ENCODE measurements around the gene MGRN1. TPM values are rescaled to one million over a fixed set of nuclear protein-coding genes. Genes with fewer than 3 reads are reported as not detected.

The MGRN1 gene
- total and polyA plus RNA-seq, 2 of the 13 experiments (the other 11 are each of a cell fraction or from before 2014, with no cell fraction given): 11.9 to 12.6 TPM

DNA sequence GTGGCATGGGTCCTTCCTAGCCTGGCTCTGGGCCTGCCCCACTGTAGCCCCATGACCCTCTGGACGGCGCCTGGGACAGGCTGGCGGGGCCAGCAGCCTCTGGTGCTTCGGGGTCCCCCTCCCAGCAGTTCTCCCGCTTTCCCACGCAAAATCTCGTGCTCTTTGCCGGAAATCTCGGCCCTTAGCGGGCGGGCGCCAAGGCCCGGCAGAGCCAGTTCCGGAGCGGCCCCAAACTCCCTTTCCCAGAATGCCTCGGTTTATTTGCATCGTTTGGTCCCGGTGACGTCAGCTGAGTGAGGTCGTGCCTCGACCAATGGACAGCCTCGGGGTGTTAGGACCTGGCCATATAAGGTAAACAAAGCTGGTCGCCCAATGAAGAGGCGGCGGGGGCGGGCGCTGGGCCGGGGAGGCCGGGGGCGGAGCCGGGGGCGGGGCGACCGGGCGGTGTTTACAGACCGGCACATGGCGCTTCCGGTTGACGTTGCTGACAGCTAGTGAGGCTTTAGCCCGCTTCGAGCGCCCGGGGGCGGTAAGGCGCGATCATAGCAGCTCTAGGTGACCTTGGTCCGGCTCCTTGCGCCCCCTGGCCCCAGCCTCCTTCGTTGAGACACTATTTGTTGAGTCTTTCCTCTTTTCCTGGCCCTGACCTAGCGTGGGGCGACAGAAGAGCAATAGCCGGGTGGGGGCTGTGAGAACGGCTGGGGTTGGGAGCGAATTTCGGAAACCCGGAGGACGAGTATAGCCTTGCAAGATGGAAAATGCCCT, 8.4 kb upstream of the MGRN1 start:
- FAIRE-seq: peak; percentile 94
- TF ChIP-seq HNF4A (CRISPR knock-in tag; IDR thresholded peaks at IDR 0.05) (peak; percentile 37), NAIF1 (CRISPR knock-in tag; IDR thresholded peaks at IDR 0.05; ENCODE audit: borderline replicate concordance) (no peak; the same call in 1 of the 2 replicates), KDM4B (CRISPR knock-in tag; IDR thresholded peaks at IDR 0.05) (no peak), ATF1 (CRISPR knock-in tag; IDR thresholded peaks at IDR 0.05) (peak; percentile 93), ZNF431 (CRISPR knock-in tag; IDR thresholded peaks at IDR 0.05; ENCODE audit: borderline replicate concordance, low read depth) (no peak), FOXK2 (IDR thresholded peaks at IDR 0.05) (peak; percentile 80), ZNF792 (CRISPR knock-in tag; IDR thresholded peaks at IDR 0.05) (peak; percentile 2; the same call in 1 of the 2 replicates), SUZ12 (IDR thresholded peaks at IDR 0.05; ENCODE audit: low read depth, low read length) (peak; percentile 68), NFRKB (IDR thresholded peaks at IDR 0.05) (no peak), ELF1 (CRISPR knock-in tag; IDR thresholded peaks at IDR 0.05) (peak; percentile 90), RBAK (CRISPR knock-in tag; IDR thresholded peaks at IDR 0.05) (no peak), THAP11 (CRISPR knock-in tag; IDR thresholded peaks at IDR 0.05) (peak; percentile 97), MEIS2 (CRISPR knock-in tag; IDR thresholded peaks at IDR 0.05) (peak; percentile 85), ZNF773 (CRISPR knock-in tag; IDR thresholded peaks at IDR 0.05; ENCODE audit: borderline replicate concordance) (no peak), ZNF557 (CRISPR knock-in tag; IDR thresholded peaks at IDR 0.05) (0 out of 2 replicates have a peak, but pooled peaks have one; percentile 32), ZNF777 (CRISPR knock-in tag; IDR thresholded peaks at IDR 0.05) (no peak), NR2C2 (CRISPR knock-in tag; IDR thresholded peaks at IDR 0.05; ENCODE audit: borderline replicate concordance) (peak; percentile 28; the same call in 1 of the 2 replicates), PHB2 (IDR thresholded peaks at IDR 0.05; ENCODE audit: partially characterized antibody) (no peak), TP53 (CRISPR knock-in tag; conservative IDR thresholded peaks at IDR 0.05) (no peak), LCORL (IDR thresholded peaks at IDR 0.05) (no peak), LCORL (CRISPR knock-in tag; IDR thresholded peaks at IDR 0.05) (peak; percentile 68)
- TF ChIP-seq, protein P1, sequence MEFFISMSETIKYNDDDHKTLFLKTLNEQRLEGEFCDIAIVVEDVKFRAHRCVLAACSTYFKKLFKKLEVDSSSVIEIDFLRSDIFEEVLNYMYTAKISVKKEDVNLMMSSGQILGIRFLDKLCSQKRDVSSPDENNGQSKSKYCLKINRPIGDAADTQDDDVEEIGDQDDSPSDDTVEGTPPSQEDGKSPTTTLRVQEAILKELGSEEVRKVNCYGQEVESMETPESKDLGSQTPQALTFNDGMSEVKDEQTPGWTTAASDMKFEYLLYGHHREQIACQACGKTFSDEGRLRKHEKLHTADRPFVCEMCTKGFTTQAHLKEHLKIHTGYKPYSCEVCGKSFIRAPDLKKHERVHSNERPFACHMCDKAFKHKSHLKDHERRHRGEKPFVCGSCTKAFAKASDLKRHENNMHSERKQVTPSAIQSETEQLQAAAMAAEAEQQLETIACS (CRISPR knock-in tag; IDR thresholded peaks at IDR 0.05): 0 out of 2 replicates have a peak, but pooled peaks have one; percentile 33
- TF ChIP-seq, protein P2, sequence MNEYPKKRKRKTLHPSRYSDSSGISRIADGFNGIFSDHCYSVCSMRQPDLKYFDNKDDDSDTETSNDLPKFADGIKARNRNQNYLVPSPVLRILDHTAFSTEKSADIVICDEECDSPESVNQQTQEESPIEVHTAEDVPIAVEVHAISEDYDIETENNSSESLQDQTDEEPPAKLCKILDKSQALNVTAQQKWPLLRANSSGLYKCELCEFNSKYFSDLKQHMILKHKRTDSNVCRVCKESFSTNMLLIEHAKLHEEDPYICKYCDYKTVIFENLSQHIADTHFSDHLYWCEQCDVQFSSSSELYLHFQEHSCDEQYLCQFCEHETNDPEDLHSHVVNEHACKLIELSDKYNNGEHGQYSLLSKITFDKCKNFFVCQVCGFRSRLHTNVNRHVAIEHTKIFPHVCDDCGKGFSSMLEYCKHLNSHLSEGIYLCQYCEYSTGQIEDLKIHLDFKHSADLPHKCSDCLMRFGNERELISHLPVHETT (CRISPR knock-in tag; conservative IDR thresholded peaks at IDR 0.05): 0 out of 2 replicates have a peak, but pooled peaks have one; percentile 48
- TF ChIP-seq, protein P3, sequence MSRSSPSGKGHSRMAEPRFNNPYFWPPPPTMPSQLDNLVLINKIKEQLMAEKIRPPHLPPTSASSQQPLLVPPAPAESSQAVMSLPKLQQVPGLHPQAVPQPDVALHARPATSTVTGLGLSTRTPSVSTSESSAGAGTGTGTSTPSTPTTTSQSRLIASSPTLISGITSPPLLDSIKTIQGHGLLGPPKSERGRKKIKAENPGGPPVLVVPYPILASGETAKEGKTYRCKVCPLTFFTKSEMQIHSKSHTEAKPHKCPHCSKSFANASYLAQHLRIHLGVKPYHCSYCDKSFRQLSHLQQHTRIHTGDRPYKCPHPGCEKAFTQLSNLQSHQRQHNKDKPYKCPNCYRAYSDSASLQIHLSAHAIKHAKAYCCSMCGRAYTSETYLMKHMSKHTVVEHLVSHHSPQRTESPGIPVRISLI (CRISPR knock-in tag; IDR thresholded peaks at IDR 0.05; ENCODE audit: borderline replicate concordance): no peak

More for the DNA sequence above, 8.4 kb upstream of the MGRN1 start:
- Histone ChIP-seq H4K20me1 (ENCODE audit: insufficient read depth, low read length) (peaks cover 23% of the 10 kb centered on the region; the same call in 1 of the 2 replicates), H3K4me2 (ENCODE audit: low read depth, low read length) (peak overlapping the region; percentile 97), H3K9ac (ENCODE audit: insufficient read depth, low read depth, low read length) (peak overlapping the region; percentile 98), H3K4me1 (ENCODE audit: insufficient read depth, low read length) (peaks cover 82% of the 10 kb centered on the region), H2AFZ (ENCODE audit: low read length) (no peak overlapping the region), H3K27ac (ENCODE audit: extremely low read length, insufficient read depth, low read length) (peak overlapping the region; percentile 98), H3K27me3 (ENCODE audit: control insufficient read depth in 1 of 2, insufficient read depth in 2 of 2, low read length in 2 of 2) (no peaks in the 10 kb centered on the region; a peak in 1 of 5 replicates), H3K4me3 (replicated peaks in 1 of 3; ENCODE audit: insufficient read depth in 1 of 3, low read depth in 2 of 3, low read length in 3 of 3) (peak overlapping the region; percentile 58 to 88 (median 88)), H3K79me2 (ENCODE audit: insufficient read depth, low read length) (peaks cover 32% of the 10 kb centered on the region), H3K9me3 (ENCODE audit: low read length) (no peaks in the 10 kb centered on the region), H3K36me3 (replicated peaks in 1 of 2; ENCODE audit: control insufficient read depth in 1 of 2, insufficient read depth in 2 of 2, low read length in 2 of 2) (0 out of 5 replicates have a peak, but pooled peaks cover 0 to 4% of the 10 kb centered on the region in 2 experiments)
- no TSS peak for BruUV-seq (replicated peaks)
- ChIA-PET POLR2A (interaction anchor here (0.7 to 3.9 kb wide), 19 partner anchors 9 to 482 kb away, joined by 3 to 39 read pairs (median 4); partner anchors contain the start of genes ANKS3, CDIP1, DNAAF8 and HMOX2), CTCF (ENCODE audit: low intra/inter-chr PET ratio, low total read pairs) (interaction anchor here (1.1 kb wide), 1 partner anchor 8 kb away, joined by 5 read pairs; the partner anchor contains the start of gene MGRN1)
- ATAC-seq (peak; percentile 63), DNase-seq (ENCODE audit: low spot score) (peak; percentile 100)
- intact Hi-C loops (cut with micrococcal nuclease; ENCODE audit: unreplicated experiment): loop anchor here (2.0 to 10.0 kb wide), 2 partner anchors 77 to 339 kb away; partner anchors contain the start of genes CDIP1 and SEC14L5
- WGBS (ENCODE audit: low lambda C conversion rate): 2% methylated on average over 32 of the region's 57 CpGs
- in situ Hi-C loops (cut with HindIII; ENCODE audit: extremely low pct_ligation_motif_present, low pct_unique_long_range_greater_than_20kb): loop anchor here (5.0 kb wide), 1 partner anchor 46 kb away; no protein-coding TSS in a partner anchor

Measured in HepG2 (cell line).